ENCODE measurements around the gene C1orf210.

- TF ChIP-seq ZBTB3 (CRISPR knock-in tag; IDR thresholded peaks at IDR 0.05; ENCODE audit: borderline replicate concordance, low read depth) (no peak), ZNF75D (CRISPR knock-in tag; IDR thresholded peaks at IDR 0.05; ENCODE audit: borderline replicate concordance) (no peak), JUN (CRISPR knock-in tag; IDR thresholded peaks at IDR 0.05) (no peak), CTCF (CRISPR knock-in tag; IDR thresholded peaks at IDR 0.05) (no peak), HDAC6 (IDR thresholded peaks at IDR 0.05; ENCODE audit: low read depth, low read length) (no peak), ZNF232 (CRISPR knock-in tag; IDR thresholded peaks at IDR 0.05; ENCODE audit: borderline replicate concordance) (no peak), JUND (CRISPR knock-in tag; IDR thresholded peaks at IDR 0.05) (no peak), LCORL (IDR thresholded peaks at IDR 0.05) (no peak), LCORL (CRISPR knock-in tag; IDR thresholded peaks at IDR 0.05) (no peak), TAF1 (CRISPR knock-in tag; IDR thresholded peaks at IDR 0.05) (no peak), MTA1 (CRISPR knock-in tag; IDR thresholded peaks at IDR 0.05; ENCODE audit: borderline replicate concordance) (no peak), MYC (CRISPR knock-in tag; IDR thresholded peaks at IDR 0.05; ENCODE audit: borderline replicate concordance) (no peak), ZNF235 (CRISPR knock-in tag; IDR thresholded peaks at IDR 0.05; ENCODE audit: borderline replicate concordance) (no peak), MIXL1 (CRISPR knock-in tag; IDR thresholded peaks at IDR 0.05) (no peak)
Observed at GRCh38 chr1:43233631-43234030, 51.8 kb downstream of the C1orf210 start.
